GM18951 (cell line): ENCODE data around the gene BRCA2.
"Not testable (repeated sequence)": the region's sequence is repeated elsewhere in the genome, so short reads cannot be mapped to it uniquely, and the experiment has no call there.

Source experiments
- POLR2A ChIP-seq: IDR thresholded peaks from 4 replicates; pipeline ENCODE4 v1.6.1; 2011; ENCODE audit warnings: mild to moderate bottlenecking; ENCODE audit not compliant: insufficient read length, insufficient read depth; ENCODE audit errors: extremely low read depth
- in situ Hi-C: fragments of 300-500 bp; cut with MboI; formaldehyde crosslinking; loops from one replicate; pipeline ENCODE4 v1.12.0; 2022; ENCODE audit warnings: low sequenced_read_pairs, mixed read lengths, inconsistent platforms; ENCODE audit not compliant: unreplicated experiment

BRCA2 gene

DNA sequence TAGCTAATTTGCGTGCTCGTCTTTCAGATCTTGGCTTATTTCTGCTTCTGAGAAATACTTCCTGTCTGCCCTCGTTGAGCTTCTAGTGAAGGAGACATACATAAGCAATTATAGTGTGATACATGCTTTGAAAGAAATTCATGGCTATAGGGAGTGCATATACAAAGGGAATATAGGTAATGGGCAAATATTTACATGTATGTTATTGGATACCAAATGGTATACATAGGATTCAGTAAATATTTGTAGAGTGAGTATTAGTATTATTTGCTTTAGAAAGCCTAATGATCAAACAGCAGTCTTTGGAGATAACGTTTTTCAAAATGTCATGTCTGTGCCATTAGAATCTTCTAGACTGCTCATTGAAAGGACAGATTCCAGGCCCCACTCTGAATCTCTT, 5.2 kb downstream of the BRCA2 start:
- TF ChIP-seq POLR2A, result no peak
- in situ Hi-C loops, result no loop called here

DNA sequence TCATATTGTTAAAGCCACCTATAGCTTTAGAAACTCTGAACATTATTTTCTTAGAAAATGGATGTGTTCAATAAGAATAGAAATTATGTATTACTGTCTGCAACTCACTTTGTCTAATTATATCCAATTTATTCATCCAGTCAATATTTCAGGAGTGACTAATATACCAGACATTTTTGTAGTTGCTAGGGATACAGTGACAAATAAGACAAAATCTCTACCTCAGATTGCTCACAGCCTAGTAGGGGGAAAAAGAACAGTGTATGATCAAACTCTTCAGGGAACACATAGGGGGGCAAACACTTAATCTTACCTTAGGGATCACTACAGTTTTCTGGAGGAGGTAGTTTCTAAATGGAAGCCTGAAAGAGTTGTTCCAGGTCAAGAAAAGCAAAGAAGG, 8.6 kb downstream of the BRCA2 start:
- in situ Hi-C loops, result no loop called here

DNA sequence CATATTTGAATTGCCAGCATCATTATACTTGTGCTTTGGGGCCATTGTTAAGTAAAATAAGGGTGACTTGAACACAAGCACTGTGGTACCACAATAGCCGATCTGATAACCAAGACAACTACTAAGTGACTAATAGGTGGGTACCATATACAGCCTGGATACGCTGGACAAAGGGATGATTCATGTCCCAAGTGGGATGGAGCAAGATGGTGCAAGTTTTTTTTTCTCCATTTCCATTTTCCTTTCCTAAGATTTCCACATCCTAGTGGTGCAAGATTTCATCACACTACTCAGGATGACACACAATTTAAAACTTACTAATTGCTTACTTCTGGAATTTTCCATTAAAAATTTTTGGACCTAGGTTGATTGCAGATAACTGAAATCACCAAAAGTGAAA, 15.1 kb downstream of the BRCA2 start:
- TF ChIP-seq POLR2A, result no peak
- in situ Hi-C loops, result no loop called here

More for the DNA sequence above, 8.6 kb downstream of the BRCA2 start:
- TF ChIP-seq POLR2A, result no peak

DNA sequence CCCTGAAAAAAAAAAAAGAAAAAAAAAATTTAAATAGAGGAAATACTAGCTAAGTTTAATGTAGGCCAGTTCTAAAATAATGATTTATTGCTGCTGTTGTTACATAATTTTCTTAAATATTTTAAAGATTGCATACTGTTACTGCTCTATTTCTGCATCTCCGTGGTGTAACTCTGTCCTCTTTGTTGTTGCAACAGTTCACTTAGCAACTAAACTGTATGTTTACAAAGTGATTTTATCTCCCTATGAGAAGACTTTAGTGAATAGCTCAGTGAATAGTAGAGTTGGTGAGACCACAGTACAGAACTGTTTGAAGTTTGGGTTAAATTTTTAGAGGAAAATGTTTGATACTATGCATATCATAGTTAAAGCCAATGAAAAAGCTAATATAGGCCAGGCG, 19.4 kb downstream of the BRCA2 start:
- in situ Hi-C loops, result no loop called here
- no peak for TF ChIP-seq POLR2A

DNA sequence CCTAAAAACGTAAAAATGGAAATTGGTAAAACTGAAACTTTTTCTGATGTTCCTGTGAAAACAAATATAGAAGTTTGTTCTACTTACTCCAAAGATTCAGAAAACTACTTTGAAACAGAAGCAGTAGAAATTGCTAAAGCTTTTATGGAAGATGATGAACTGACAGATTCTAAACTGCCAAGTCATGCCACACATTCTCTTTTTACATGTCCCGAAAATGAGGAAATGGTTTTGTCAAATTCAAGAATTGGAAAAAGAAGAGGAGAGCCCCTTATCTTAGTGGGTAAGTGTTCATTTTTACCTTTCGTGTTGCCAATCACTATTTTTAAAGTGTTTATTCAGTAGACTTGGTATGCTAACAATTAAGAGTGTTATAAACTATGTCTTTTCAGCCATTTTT, 25.6 kb downstream of the BRCA2 start:
- TF ChIP-seq POLR2A, result no peak
- in situ Hi-C loops, result no loop called here

DNA sequence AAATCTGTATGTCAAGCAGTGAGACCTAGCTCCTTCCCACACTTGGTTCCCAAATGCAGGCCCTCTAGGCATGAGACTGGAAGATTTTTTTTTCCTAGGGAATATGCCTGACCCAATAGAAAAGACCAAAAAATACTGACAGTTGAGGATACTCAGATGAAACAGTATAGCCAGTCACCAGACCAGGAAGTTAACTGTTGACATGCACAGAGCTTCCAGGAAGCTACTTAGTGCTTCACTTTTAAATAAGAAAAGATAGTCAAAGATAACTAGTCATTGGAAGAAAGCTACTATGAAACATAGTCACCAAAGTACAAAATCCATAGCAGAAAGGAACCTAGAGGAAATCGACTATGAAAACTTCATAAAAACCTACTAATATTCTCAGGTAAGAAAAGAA, 32.3 kb downstream of the BRCA2 start:
- TF ChIP-seq POLR2A, result no peak
- in situ Hi-C loops, result no loop called here

DNA sequence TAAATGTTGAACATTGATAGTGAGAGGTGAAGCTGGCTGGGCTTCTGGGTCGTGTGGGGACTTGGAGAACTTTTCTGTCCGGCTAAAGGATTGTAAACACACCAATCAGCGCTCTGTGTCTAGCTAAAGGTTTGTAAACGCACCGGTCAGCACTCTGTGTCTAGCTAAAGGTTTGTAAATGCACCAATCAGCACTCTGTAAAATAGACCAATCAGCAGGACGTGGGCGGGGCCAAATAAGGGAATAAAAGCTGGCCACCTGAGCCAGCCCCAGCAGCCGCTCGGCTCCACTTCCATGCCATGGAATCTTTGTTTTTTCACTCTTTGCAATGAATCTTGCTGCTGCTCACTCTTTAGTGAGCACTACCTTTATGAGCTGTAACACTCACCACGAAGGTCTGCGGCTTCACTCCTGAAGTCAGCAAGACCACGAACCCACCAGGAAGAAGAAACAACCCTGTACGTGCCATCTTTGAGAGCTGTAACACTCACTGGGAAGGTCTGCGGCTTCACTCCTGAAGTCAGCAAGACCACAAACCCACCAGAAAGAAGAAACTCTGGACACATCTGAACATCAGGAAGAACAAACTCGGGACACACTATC, 35.6 kb downstream of the BRCA2 start:
- in situ Hi-C loops, result not testable (repeated sequence)

DNA sequence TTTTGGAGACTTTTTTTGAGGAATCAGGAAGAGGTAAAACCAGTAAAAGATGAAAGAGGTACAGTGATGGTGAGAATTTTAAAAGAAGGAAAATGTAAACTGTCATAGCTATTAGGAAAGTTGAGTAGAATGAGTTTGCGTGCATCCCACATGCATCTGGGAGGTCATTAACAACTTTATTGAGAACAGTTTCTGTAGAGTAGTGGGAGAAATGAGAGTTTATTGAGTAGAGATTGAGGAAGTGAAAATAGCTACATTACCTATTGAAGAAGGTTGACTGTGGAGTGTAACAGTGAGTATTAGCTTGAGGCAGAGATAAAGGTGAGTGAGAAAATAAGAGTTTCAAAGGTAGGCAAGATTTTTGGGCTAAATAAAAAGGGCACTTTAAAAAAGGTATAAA, 38.7 kb downstream of the BRCA2 start:
- in situ Hi-C loops, result no loop called here
- no peak for TF ChIP-seq POLR2A

DNA sequence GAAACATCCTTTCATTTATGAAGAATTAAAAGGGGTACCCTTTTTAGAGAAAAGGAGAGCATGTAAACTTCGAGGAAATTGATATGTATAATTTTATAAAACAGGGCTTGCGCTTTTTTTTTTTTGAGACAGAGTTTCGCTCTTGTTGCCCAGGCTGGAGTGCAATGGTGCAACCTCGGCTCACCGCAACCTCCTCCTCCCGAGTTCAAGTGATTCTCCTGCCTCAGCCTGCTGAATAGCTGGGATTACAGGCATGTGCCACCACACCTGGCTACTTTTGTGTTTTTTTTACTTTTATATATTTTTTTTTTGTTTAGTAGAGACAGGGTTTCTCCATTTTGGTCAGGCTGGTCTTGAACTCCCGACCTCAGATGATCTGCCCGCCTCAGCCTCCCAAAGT, 40.6 kb downstream of the BRCA2 start:
- in situ Hi-C loops, result not testable (repeated sequence)

DNA sequence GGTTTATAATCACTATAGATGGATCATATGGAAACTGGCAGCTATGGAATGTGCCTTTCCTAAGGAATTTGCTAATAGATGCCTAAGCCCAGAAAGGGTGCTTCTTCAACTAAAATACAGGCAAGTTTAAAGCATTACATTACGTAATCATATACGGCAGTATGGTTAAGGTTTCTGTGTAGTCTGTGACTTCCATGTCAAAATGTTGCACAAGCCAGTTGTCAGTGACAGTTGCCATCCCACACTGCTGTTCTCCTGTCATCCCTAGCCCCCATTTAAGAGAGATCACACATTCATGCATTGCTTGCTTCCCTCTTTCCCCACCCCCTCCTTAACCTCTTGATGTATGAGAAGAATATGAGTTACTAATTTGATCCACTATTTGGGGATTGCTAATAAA, 47.3 kb downstream of the BRCA2 start:
- in situ Hi-C loops, result no loop called here
- TF ChIP-seq POLR2A, result no peak

DNA sequence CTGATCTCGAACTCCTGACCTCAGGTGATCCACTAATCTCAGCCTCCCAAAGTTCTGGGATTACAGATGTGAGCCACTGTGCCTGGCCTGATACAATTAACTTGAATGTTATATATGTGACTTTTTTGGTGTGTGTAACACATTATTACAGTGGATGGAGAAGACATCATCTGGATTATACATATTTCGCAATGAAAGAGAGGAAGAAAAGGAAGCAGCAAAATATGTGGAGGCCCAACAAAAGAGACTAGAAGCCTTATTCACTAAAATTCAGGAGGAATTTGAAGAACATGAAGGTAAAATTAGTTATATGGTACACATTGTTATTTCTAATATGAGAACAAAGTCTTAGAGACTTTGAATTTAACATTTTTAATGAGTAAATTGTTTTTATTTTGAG, 55.5 kb downstream of the BRCA2 start:
- TF ChIP-seq POLR2A, result no peak
- in situ Hi-C loops, result no loop called here

DNA sequence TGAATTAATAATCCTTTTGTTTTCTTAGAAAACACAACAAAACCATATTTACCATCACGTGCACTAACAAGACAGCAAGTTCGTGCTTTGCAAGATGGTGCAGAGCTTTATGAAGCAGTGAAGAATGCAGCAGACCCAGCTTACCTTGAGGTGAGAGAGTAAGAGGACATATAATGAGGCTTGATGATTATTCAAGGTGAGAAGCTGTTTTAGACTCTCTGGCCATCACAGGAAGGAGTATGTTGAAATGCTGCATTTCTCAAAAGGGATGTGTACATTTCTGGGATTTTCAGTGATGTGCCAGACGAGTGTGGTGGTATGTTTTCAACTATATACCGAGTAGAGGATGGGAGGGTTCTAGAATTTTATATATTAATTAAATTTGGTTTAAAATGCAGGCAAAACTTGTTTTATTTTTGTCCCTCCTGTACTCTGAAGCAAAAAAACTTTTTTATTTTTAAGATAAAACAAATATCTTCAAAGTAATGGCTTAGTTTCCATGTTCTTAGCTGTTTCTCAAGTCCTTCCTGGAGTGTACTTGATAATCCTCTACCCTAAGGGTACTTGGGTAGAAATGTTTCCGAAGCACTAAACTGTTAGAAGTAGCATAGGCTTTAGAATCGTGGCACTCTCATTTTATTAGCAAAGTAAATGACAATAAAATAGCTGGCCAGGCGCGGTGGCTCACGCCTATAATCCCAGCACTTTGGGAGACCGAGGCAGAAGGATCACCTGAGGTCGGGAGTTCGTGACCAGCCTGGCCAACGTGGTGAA, 61.5 kb downstream of the BRCA2 start:
- TF ChIP-seq POLR2A, result no peak
- in situ Hi-C loops, result no loop called here

DNA sequence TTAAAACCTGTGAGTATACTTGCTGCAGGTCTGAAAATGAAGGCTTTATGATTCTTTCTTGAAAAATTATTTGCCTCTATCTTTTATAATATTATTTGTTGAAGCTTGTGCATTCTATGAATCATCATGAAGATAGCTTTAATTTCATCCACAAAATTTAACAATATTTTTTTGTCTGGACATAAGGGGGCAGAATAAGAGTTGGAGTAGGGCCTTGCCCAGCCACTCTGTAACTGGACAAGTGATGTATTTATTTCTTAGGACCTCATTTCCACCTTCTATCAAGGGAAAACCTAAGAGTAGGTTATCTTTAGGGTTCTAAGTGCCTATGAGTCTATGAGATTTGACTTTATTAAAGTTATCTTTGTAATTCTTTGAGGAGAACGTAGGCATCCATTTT, 62.7 kb downstream of the BRCA2 start:
- in situ Hi-C loops, result no loop called here
- no peak for TF ChIP-seq POLR2A

DNA sequence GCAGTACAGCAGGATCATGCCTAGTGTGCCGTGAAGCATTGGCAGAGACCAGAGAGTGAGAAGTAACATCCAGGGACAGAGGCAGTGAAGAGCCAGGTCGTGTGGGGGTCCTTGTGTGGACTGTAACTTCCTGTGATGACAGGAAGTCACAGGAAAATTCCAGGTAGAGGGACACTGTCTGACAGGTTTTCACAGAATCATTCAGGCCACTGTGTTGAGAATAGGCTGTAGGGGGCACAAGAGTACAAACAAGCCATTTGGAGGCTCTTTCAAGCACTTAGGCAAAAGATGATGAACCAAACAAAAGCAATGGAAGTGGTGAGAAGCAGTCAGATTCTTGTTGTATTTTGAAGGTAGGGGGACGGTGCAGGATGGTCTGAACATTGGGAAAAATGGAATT, 66.2 kb downstream of the BRCA2 start:
- no peak for TF ChIP-seq POLR2A
- in situ Hi-C loops, result no loop called here
